Erythroblast (primary cell): ENCODE measurements around the gene PCSK7.

ENCODE experiments used
- GATA1 ChIP-seq: IDR thresholded peaks from 2 replicates; pipeline ENCODE4 v1.6.1; 2011; ENCODE audit warnings: low read depth, mild to moderate bottlenecking, control low read depth, low read length, moderate library complexity
- POLR2A ChIP-seq: IDR thresholded peaks from 2 replicates; pipeline ENCODE4 v1.6.1; 2011; ENCODE audit warnings: mild to moderate bottlenecking, low read length

DNA sequence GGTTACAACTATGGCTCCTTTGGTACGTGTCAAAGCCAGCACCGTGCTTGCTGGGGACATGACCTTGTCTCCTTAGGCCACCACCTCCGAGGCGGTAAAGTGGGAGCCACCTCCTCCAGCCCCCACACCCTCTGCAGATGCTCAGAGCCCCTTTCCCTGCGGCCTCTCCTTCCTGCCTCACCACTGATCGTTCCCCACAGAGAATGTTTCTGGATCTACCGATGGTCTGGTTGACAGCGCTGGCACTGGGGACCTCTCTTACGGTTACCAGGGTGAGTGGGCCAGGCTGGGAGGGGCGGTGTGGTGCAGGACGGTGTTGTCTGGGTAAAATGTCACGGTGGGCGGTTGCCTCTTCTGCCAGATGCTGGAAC is 44.5 kb downstream of the PCSK7 start:
- no peak for TF ChIP-seq POLR2A
- no peak for TF ChIP-seq GATA1
